Liver (tissue), 9 donors: ENCODE measurements around the gene SCRN2. TPM values are rescaled to one million over a fixed set of nuclear protein-coding genes. Genes with fewer than 3 reads are reported as not detected.

ENCODE experiments used
- DNase-seq: peaks from one replicate; pipeline ENCODE4 v3.0.0-alpha.2; 2017; ENCODE audit warnings: low spot score
- H3K27ac ChIP-seq, 2 donors: one replicate each; pipeline ENCODE4 v1.7.0; 2013; ENCODE audit warnings: inconsistent platforms in 2 of 2, low read length in 2 of 2, control low read depth in 1 of 2, low read depth in 1 of 2, mild to moderate bottlenecking in 1 of 2
- H3K27me3 ChIP-seq, 4 donors: one replicate each; pipeline versions ENCODE4 v1.6.1 to v1.7.0; 2013; ENCODE audit warnings: low read length in 3 of 4, inconsistent platforms in 1 of 4, mild to moderate bottlenecking in 1 of 4, moderate library complexity in 1 of 4; ENCODE audit not compliant: control insufficient read depth in 4 of 4, insufficient read depth in 4 of 4
- H3K36me3 ChIP-seq, 4 donors: one replicate each; pipeline versions ENCODE4 v1.6.1 to v1.7.0; 2013; ENCODE audit warnings: low read length in 3 of 4, mild to moderate bottlenecking in 3 of 4, low read depth in 1 of 4, moderate library complexity in 1 of 4; ENCODE audit not compliant: control insufficient read depth in 4 of 4, insufficient read depth in 3 of 4
- H3K4me1 ChIP-seq, 4 donors: one replicate each; pipeline versions ENCODE4 v1.6.1 to v1.7.0; 2013; ENCODE audit warnings: low read length in 3 of 4, mild to moderate bottlenecking in 3 of 4, moderate library complexity in 1 of 4; ENCODE audit not compliant: control insufficient read depth in 4 of 4, insufficient read depth in 4 of 4
- H3K4me3 ChIP-seq, 3 donors: one replicate each; pipeline versions ENCODE4 v1.6.1 to v1.7.0; 2013; ENCODE audit warnings: low read length in 3 of 3, control low read depth in 1 of 3, low read depth in 1 of 3, mild to moderate bottlenecking in 1 of 3
- H3K9ac ChIP-seq, 2 donors: one replicate each; pipeline ENCODE4 v1.7.0; 2013; ENCODE audit warnings: low read length in 2 of 2, mild to moderate bottlenecking in 2 of 2, moderate library complexity in 2 of 2, control low read depth in 1 of 2, low read depth in 1 of 2
- H3K9me3 ChIP-seq, 4 donors: one replicate each; pipeline versions ENCODE4 v1.6.1 to v1.7.0; 2013; ENCODE audit warnings: low read length in 3 of 4; ENCODE audit not compliant: control insufficient read depth in 4 of 4
- ATF3 ChIP-seq: IDR thresholded peaks from 2 replicates; pipeline ENCODE4 v1.6.1; 2016; ENCODE audit warnings: antibody characterized with exemption
- CTCF ChIP-seq: fragments of 150-350 bp; IDR thresholded peaks from 2 replicates; pipeline ENCODE4 v1.5.1; 2017; ENCODE audit warnings: improper control_type of control experiment, low read depth, low read length; ENCODE audit not compliant: missing input control
- EGR1 ChIP-seq, 2 donors: IDR thresholded peaks; 2 replicates each; pipeline ENCODE4 v1.6.1; 2016 to 2018; ENCODE audit warnings: antibody characterized with exemption in 2 of 2, low read depth in 2 of 2
- FOXA1 ChIP-seq: IDR thresholded peaks from 2 replicates; pipeline ENCODE4 v1.6.1; 2016; ENCODE audit warnings: antibody characterized with exemption
- FOXA2 ChIP-seq: IDR thresholded peaks from 2 replicates; pipeline ENCODE4 v1.6.1; 2016; ENCODE audit warnings: antibody characterized with exemption
- GABPA ChIP-seq, 2 donors: IDR thresholded peaks in 1 of 2; conservative IDR thresholded peaks in 1 of 2; 2 replicates each; pipeline ENCODE4 v1.6.1; 2016; ENCODE audit warnings: antibody characterized with exemption in 2 of 2, mild to moderate bottlenecking in 1 of 2, moderate library complexity in 1 of 2
- HNF4A ChIP-seq, 2 donors: conservative IDR thresholded peaks; 2 replicates each; pipeline ENCODE4 v1.6.1; 2016; ENCODE audit warnings: antibody characterized with exemption in 2 of 2, mild to moderate bottlenecking in 2 of 2
- HNF4G ChIP-seq: IDR thresholded peaks from 2 replicates; pipeline ENCODE4 v1.6.1; 2016; ENCODE audit warnings: antibody characterized with exemption
- JUND ChIP-seq, 2 donors: IDR thresholded peaks; 2 replicates each; pipeline ENCODE4 v1.6.1; 2016; ENCODE audit warnings: antibody characterized with exemption in 2 of 2
- MAX ChIP-seq: IDR thresholded peaks from 2 replicates; pipeline ENCODE4 v1.6.1; 2016; ENCODE audit warnings: antibody characterized with exemption
- NR2F2 ChIP-seq: IDR thresholded peaks from 2 replicates; pipeline ENCODE4 v1.6.1; 2016; ENCODE audit warnings: antibody characterized with exemption
- RAD21 ChIP-seq, 2 donors: IDR thresholded peaks; 2 replicates each; pipeline ENCODE4 v1.6.1; 2016; ENCODE audit warnings: antibody characterized with exemption in 2 of 2, mild to moderate bottlenecking in 2 of 2
- REST ChIP-seq: IDR thresholded peaks from 2 replicates; pipeline ENCODE4 v1.6.1; 2016; ENCODE audit warnings: antibody characterized with exemption, mild to moderate bottlenecking
- RXRA ChIP-seq, 2 donors: IDR thresholded peaks; 2 replicates each; pipeline ENCODE4 v1.6.1; 2017 to 2018; ENCODE audit warnings: antibody characterized with exemption in 2 of 2, mild to moderate bottlenecking in 1 of 2
- SP1 ChIP-seq: IDR thresholded peaks from 2 replicates; pipeline ENCODE4 v1.6.1; 2018; ENCODE audit warnings: antibody characterized with exemption, mild to moderate bottlenecking
- TAF1 ChIP-seq: conservative IDR thresholded peaks from 2 replicates; pipeline ENCODE4 v1.6.1; 2016; ENCODE audit warnings: antibody characterized with exemption, mild to moderate bottlenecking
- YY1 ChIP-seq: IDR thresholded peaks from 2 replicates; pipeline ENCODE4 v1.6.1; 2016; ENCODE audit warnings: antibody characterized with exemption, mild to moderate bottlenecking
- ZBTB33 ChIP-seq: IDR thresholded peaks from 2 replicates; pipeline ENCODE4 v1.6.1; 2016; ENCODE audit warnings: antibody characterized with exemption
- WGBS: extraction: QIAGEN DNeasy Blood & Tissue Kit; methylation state at CpG from one replicate; pipeline ENCODE4 v1.1.7; 2013; 5-methylcytosine and 5-hydroxymethylcytosine counted together
- polyA plus RNA-seq, 2 donors: library from polyadenylated mRNA; stranded (reverse) in 1 of 2; unstranded in 1 of 2; fragments of 200-250 nt in 1 of 2; fragments of >200 nt in 1 of 2; fragmentation: Nextera tagmentation in 1 of 2; extraction: Ambion mirVana in 1 of 2; gene quantifications; one replicate each; pipeline versions ENCODE4 v1.2.1 to v1.2.3, GENCODE V29; 2013 to 2015
- total RNA-seq, 2 donors: library from RNA; depleted of rRNA; stranded (reverse); fragments of >200 nt; gene quantifications; one replicate each; pipeline ENCODE4 v1.2.3, GENCODE V29; 2014
- donor health status: healthy.
- donor health status: healthy.
- donor health status: healthy.
- donor health status: healthy.
- donor health status: healthy.

SCRN2 gene
- total and polyA plus RNA-seq, 4 donors = 17.8 to 27.4 (median 20.3) TPM

GRCh38 chr17:47831003-47831933, 9.8 kb downstream of the SCRN2 start, which contains the start of the genes LRRC46 and MRPL10:
Gene LRRC46 (plus strand): TSS chr17:47831670. CDS start chr17:47831990, 320 bp downstream.
Gene MRPL10 (minus strand): TSS chr17:47831541. CDS start chr17:47831511, 30 bp downstream.
- peak; percentile 92 for DNase-seq
- no peaks in the 10 kb centered on the region for H3K27me3 ChIP-seq
- TF ChIP-seq MAX (peak; percentile 86), NR2F2 (no peak), YY1 (peak; percentile 97), FOXA2 (no peak), CTCF (no peak), HNF4G (no peak), ATF3 (no peak), FOXA1 (no peak), EGR1 (IDR thresholded peaks at IDR 0.05; ENCODE audit: low read depth in 2 of 2) (peak; percentile 83 to 90), SP1 (peak; percentile 46), HNF4A (conservative IDR thresholded peaks at IDR 0.05) (no peak), TAF1 (peak; percentile 55), JUND (IDR thresholded peaks at IDR 0.05) (no peak), REST (peak; percentile 76), GABPA (IDR thresholded peaks at IDR 0.05 in 1 of 2, conservative IDR thresholded peaks at IDR 0.05 in 1 of 2) (peak; percentile 71 to 98), ZBTB33 (peak; percentile 95), RXRA (IDR thresholded peaks at IDR 0.05) (peak; percentile 43 to 65), RAD21 (IDR thresholded peaks at IDR 0.05) (no peak)
- peak within 1 kb of the TSS; percentile 79 to 82 for H3K9ac ChIP-seq
- WGBS = under 1% methylated on average over 42 of the region's 42 CpGs
- peak within 1 kb of the TSS; percentile 67 to 78 for H3K27ac ChIP-seq
- peak within 1 kb of the TSS; percentile 63 to 100 (median 99) for H3K4me3 ChIP-seq
- no peaks in the 10 kb centered on the region for H3K9me3 ChIP-seq
- H3K36me3 ChIP-seq = peaks cover 6 to 21% (median 15%) of the 10 kb centered on the region in 4 donors
- H3K4me1 ChIP-seq = peaks cover 7 to 27% (median 23%) of the 10 kb centered on the region in 4 donors
